HepG2 (cell line): ENCODE results near the gene FRMD3. TPM values are rescaled to one million over a fixed set of nuclear protein-coding genes. Genes with fewer than 3 reads are reported as not detected.

Source experiments
- ATAC-seq: fragments of 200-7000 bp; cut with Tn5 transposase; 3 replicates; pipeline ENCODE4 v1.9.1; 2020; ENCODE audit warnings: mild to moderate bottlenecking, moderate library complexity
- BruUV-seq: library from RNA; stranded (reverse); fragments of 400-500 nt; replicated peaks from 2 replicates; lab custom pipeline; 2021; lab: Mats Ljungman, UMichigan
- CTCF ChIA-PET: fragments of 300-600 bp; formaldehyde crosslinking; extraction: SDS; loops from one replicate; lab custom pipeline; 2021; ENCODE audit warnings: low total read pairs, inconsistent platforms, low intra/inter-chr PET ratio; lab: Yijun Ruan, JAX
- POLR2A ChIA-PET: fragments of 350-600 bp; sonication (Branson Sonifier 250); formaldehyde crosslinking; loops from one replicate; lab custom pipeline; 2020; ENCODE audit warnings: antibody characterized with exemption, inconsistent platforms; lab: Yijun Ruan, JAX
- DNase-seq: peaks from one replicate; pipeline ENCODE4 v3.0.0-alpha.2; 2015; ENCODE audit warnings: low spot score
- FAIRE-seq: peaks from 3 replicates; lab custom pipeline; 2011; peaks lifted over from hg19 to GRCh38; lab: Jason Lieb, UNC
- H2AFZ ChIP-seq: one replicate; pipeline ENCODE4 v1.6.1; 2011; ENCODE audit warnings: low read length, inconsistent platforms
- H3K27ac ChIP-seq: fragments of 300-600 bp; 3 replicates; pipeline ENCODE4 v1.8.0; 2011; ENCODE audit warnings: mixed run types, mild to moderate bottlenecking, mixed read lengths, low read length, inconsistent platforms; ENCODE audit not compliant: insufficient read depth; ENCODE audit errors: extremely low read length
- H3K27me3 ChIP-seq, 2 experiments: fragments of 200-600 bp in 1 of 2; 2 replicates in 1 of 2; 3 replicates in 1 of 2; pipeline versions ENCODE4 v1.6.0 to v1.8.0; 2011; ENCODE audit warnings: low read length in 2 of 2, mild to moderate bottlenecking in 2 of 2, moderate library complexity in 2 of 2, inconsistent platforms in 1 of 2; ENCODE audit not compliant: insufficient read depth in 2 of 2, control insufficient read depth in 1 of 2
- H3K36me3 ChIP-seq, 2 experiments: fragments of 200-600 bp in 1 of 2; replicated peaks in 1 of 2; 2 replicates in 1 of 2; 3 replicates in 1 of 2; pipeline versions ENCODE4 v1.5.1 to v1.8.0; 2011; ENCODE audit warnings: low read length in 2 of 2, inconsistent platforms in 1 of 2; ENCODE audit not compliant: insufficient read depth in 2 of 2, control insufficient read depth in 1 of 2
- H3K4me1 ChIP-seq: 2 replicates; pipeline ENCODE4 v1.5.1; 2012; ENCODE audit warnings: low read length, inconsistent platforms; ENCODE audit not compliant: insufficient read depth
- H3K4me2 ChIP-seq: 2 replicates; pipeline ENCODE4 v1.6.0; 2011; ENCODE audit warnings: low read depth, low read length, inconsistent platforms
- H3K4me3 ChIP-seq, 3 experiments: fragments of 200-600 bp in 1 of 3; sonication (generic), shearing (Covaris generic) in 1 of 3; replicated peaks in 1 of 3; 2 replicates each; pipeline ENCODE4 v1.5.1; 2011 to 2016; ENCODE audit warnings: low read length in 3 of 3, inconsistent platforms in 2 of 3, low read depth in 2 of 3, mild to moderate bottlenecking in 2 of 3, control low read depth in 1 of 3, mixed read lengths in 1 of 3; ENCODE audit not compliant: insufficient read depth in 1 of 3
- H3K79me2 ChIP-seq: one replicate; pipeline ENCODE4 v1.6.1; 2011; ENCODE audit warnings: low read length, inconsistent platforms; ENCODE audit not compliant: insufficient read depth
- H3K9ac ChIP-seq: 2 replicates; pipeline ENCODE4 v1.6.0; 2011; ENCODE audit warnings: mild to moderate bottlenecking, low read depth, low read length, inconsistent platforms; ENCODE audit not compliant: insufficient read depth
- H3K9me3 ChIP-seq: 2 replicates; pipeline ENCODE4 v1.5.1; 2012; ENCODE audit warnings: mild to moderate bottlenecking, low read length
- H4K20me1 ChIP-seq: 2 replicates; pipeline ENCODE4 v1.6.0; 2011; ENCODE audit warnings: inconsistent platforms, mild to moderate bottlenecking, low read length, moderate library complexity; ENCODE audit not compliant: insufficient read depth
- CHD2 ChIP-seq: IDR thresholded peaks from 2 replicates; pipeline ENCODE4 v1.6.1; 2011; ENCODE audit warnings: low read depth, low read length, improper control_type of control experiment
- DNMT1 ChIP-seq: sonication (generic); formaldehyde crosslinking; IDR thresholded peaks from 2 replicates; pipeline ENCODE4 v1.5.1; 2020; ENCODE audit warnings: mild to moderate bottlenecking, missing genetic modification reagents
- NAIF1 ChIP-seq: sonication (generic); formaldehyde crosslinking; IDR thresholded peaks from 2 replicates; pipeline ENCODE4 v1.5.0; 2020; ENCODE audit warnings: mild to moderate bottlenecking, missing genetic modification reagents, borderline replicate concordance
- NFE2 ChIP-seq: sonication (generic); formaldehyde crosslinking; IDR thresholded peaks from 2 replicates; pipeline ENCODE4 v1.4.0; 2020; ENCODE audit warnings: missing genetic modification reagents
- POGZ ChIP-seq: sonication (generic); formaldehyde crosslinking; IDR thresholded peaks from 2 replicates; pipeline ENCODE4 v1.4.0; 2020; ENCODE audit warnings: mild to moderate bottlenecking, missing genetic modification reagents
- RFX1 ChIP-seq: fragments of 450-650 bp; IDR thresholded peaks from 2 replicates; pipeline ENCODE4 v1.6.1; 2017
- SRSF1 ChIP-seq: fragments of 200-400 bp; formaldehyde crosslinking; optimal IDR thresholded peaks from 2 replicates; pipeline ENCODE3; 2017; ENCODE audit warnings: mild to moderate bottlenecking, low read depth, low read length, moderate library complexity
- ZFX ChIP-seq: sonication (generic); formaldehyde crosslinking; IDR thresholded peaks from 2 replicates; pipeline ENCODE4 v1.4.0; 2020; ENCODE audit warnings: mild to moderate bottlenecking, low read depth, missing genetic modification reagents, moderate library complexity
- ZFYVE20 ChIP-seq: sonication (generic); formaldehyde crosslinking; IDR thresholded peaks from 2 replicates; pipeline ENCODE4 v1.8.0; 2023; ENCODE audit warnings: low read depth, mild to moderate bottlenecking, moderate library complexity, missing genetic modification reagents, borderline replicate concordance
- ZKSCAN5 ChIP-seq: sonication (generic); formaldehyde crosslinking; IDR thresholded peaks from 2 replicates; pipeline ENCODE4 v1.5.1; 2020; ENCODE audit warnings: mild to moderate bottlenecking, missing genetic modification reagents
- ZNF235 ChIP-seq: sonication (generic); formaldehyde crosslinking; IDR thresholded peaks from 2 replicates; pipeline ENCODE4 v1.8.1; 2023; ENCODE audit warnings: mild to moderate bottlenecking, missing genetic modification reagents, borderline replicate concordance
- ZNF30 ChIP-seq: sonication (generic); formaldehyde crosslinking; IDR thresholded peaks from 2 replicates; pipeline ENCODE4 v1.5.0; 2020; ENCODE audit warnings: mild to moderate bottlenecking, missing genetic modification reagents
- ZNF772 ChIP-seq: sonication (generic); formaldehyde crosslinking; IDR thresholded peaks from 2 replicates; pipeline ENCODE4 v1.5.0; 2020; ENCODE audit warnings: mild to moderate bottlenecking, missing genetic modification reagents
- ZSCAN21 ChIP-seq: sonication (generic); formaldehyde crosslinking; IDR thresholded peaks from 2 replicates; pipeline ENCODE4 v1.8.0; 2022; ENCODE audit warnings: mild to moderate bottlenecking, missing genetic modification reagents, moderate library complexity, borderline replicate concordance
- WGBS: methylation state at CpG from one replicate; pipeline ENCODE4 v1.1.6; 2017; ENCODE audit warnings: low lambda C conversion rate; 5-methylcytosine and 5-hydroxymethylcytosine counted together
- in situ Hi-C: cut with HindIII; loops from 2 replicates; pipeline ENCODE4 v1.10.0; 2017; ENCODE audit warnings: low pct_unique_long_range_greater_than_20kb; ENCODE audit not compliant: extremely low pct_ligation_motif_present
- intact Hi-C: fragments of 100-400 bp; cut with micrococcal nuclease; formaldehyde crosslinking; loops from one replicate; pipeline ENCODE4 v1.10.0; 2022; ENCODE audit not compliant: unreplicated experiment
- polyA plus RNA-seq, 8 experiments: library from polyadenylated mRNA; depleted of rRNA in 3 of 8; stranded (reverse) in 7 of 8; unstranded in 1 of 8; fragments of >200 nt; fragmentation: Illumina TruSeq in 4 of 8; extraction: Trizol in 4 of 8; gene quantifications; 2 replicates each; pipeline versions ENCODE4 v1.2.1 to v1.2.3, GENCODE V29; 2011 to 2016; ENCODE audit warnings: low read depth in 4 of 8, missing spikeins in 1 of 8, mixed read lengths in 1 of 8; ENCODE audit not compliant: insufficient read depth in 1 of 8
- total RNA-seq, 5 experiments: library from RNA; depleted of rRNA; stranded (reverse); fragments of >200 nt; fragmentation: Illumina TruSeq; extraction: Trizol; gene quantifications; 2 replicates each; pipeline ENCODE4 v1.2.3, GENCODE V29; 2016; ENCODE audit warnings: low read depth in 1 of 5
- TF ChIP-seq, protein P1 (sequence below): sonication (generic); formaldehyde crosslinking; IDR thresholded peaks from 2 replicates; pipeline ENCODE4 v1.4.0; 2020; ENCODE audit warnings: mild to moderate bottlenecking, missing genetic modification reagents
- TF ChIP-seq, protein P2 (sequence below): conservative IDR thresholded peaks from 2 replicates; pipeline ENCODE4 v1.6.1; 2018; ENCODE audit warnings: missing genetic modification reagents
- TF ChIP-seq, protein P3 (sequence below): sonication (generic); formaldehyde crosslinking; IDR thresholded peaks from 2 replicates; pipeline ENCODE4 v1.5.1; 2020; ENCODE audit warnings: mild to moderate bottlenecking, missing genetic modification reagents, borderline replicate concordance
- TF ChIP-seq, protein P4 (sequence below): sonication (generic); formaldehyde crosslinking; IDR thresholded peaks from 2 replicates; pipeline ENCODE4 v1.5.0; 2020; ENCODE audit warnings: mild to moderate bottlenecking, missing genetic modification reagents, moderate library complexity

Gene FRMD3
- total and polyA plus RNA-seq, 2 of the 13 experiments (the other 11 are each of a cell fraction or from before 2014, with no cell fraction given) = 3.2 to 7.7 TPM

DNA sequence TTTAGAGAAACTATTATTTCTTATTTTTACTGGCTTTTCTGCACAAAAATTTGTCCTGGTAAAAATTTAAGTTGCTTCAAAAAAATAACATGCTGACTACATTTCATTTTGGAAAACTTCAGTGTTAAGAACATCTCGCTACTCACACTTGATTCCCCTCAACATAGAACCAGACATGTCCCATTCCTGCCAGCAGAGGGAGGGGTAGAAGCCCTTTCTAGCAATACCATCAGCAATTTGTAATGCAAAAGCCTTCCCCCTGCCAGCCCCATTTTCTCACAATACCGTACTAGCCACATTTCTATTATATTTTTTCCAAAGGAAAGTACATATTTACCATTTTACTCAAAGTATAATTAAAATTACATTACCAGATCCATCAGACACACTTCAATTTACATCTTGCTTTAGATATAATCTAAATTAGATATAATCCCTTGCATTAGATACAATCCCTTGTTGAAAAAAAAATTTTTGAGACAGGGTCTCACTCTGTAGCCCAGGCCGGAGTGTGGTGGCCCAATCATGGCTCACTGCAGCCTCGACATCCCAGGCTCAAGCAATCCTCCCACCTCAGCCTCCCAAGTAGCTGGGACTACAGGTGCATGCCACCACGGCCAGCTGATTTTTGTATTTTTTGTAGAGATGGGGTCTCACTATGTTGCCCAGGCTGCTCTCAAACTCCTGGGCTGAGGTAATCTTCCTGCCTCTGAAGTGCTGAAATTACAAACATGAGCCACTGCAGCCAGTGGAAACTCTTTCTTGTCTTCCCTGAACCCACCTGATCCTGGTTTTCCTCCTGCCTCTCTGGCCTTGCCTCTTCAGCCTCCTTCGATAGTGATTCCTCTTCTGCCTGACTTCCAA lies 45.2 kb upstream of the FRMD3 start:
- no peak overlapping the region for H3K27ac ChIP-seq
- no peaks in the 10 kb centered on the region for H3K4me1 ChIP-seq
- no peaks in the 10 kb centered on the region for H3K36me3 ChIP-seq
- intact Hi-C loops = loop anchor here (1.0 to 2.0 kb wide), 3 partner anchors 37 to 249 kb away; no protein-coding TSS in a partner anchor
- ATAC-seq = peak; percentile 90
- no peak overlapping the region for H2AFZ ChIP-seq
- no peaks in the 10 kb centered on the region for H3K27me3 ChIP-seq
- H3K79me2 ChIP-seq = no peaks in the 10 kb centered on the region
- no peak overlapping the region for H3K4me3 ChIP-seq
- 51% methylated on average over 6 of the region's 6 CpGs for WGBS
- FAIRE-seq = peak; percentile 91
- no peak overlapping the region for H3K4me2 ChIP-seq
- H3K9me3 ChIP-seq = no peaks in the 10 kb centered on the region
- no peaks in the 10 kb centered on the region for H4K20me1 ChIP-seq
- H3K9ac ChIP-seq = no peak overlapping the region
- peak; percentile 47 for DNase-seq
- ChIA-PET POLR2A (no interaction called here), CTCF (interaction anchor here (1.1 to 1.9 kb wide), 3 partner anchors 14 to 250 kb away, joined by 3 to 9 read pairs (median 3); no protein-coding TSS in a partner anchor)
- in situ Hi-C loops = no loop called here
- no TSS peak for BruUV-seq
- no peak for TF ChIP-seq NFE2 (CRISPR knock-in tag)
- TF ChIP-seq POGZ (CRISPR knock-in tag) = no peak
- TF ChIP-seq NAIF1 (CRISPR knock-in tag) = no peak
- TF ChIP-seq, protein P1, sequence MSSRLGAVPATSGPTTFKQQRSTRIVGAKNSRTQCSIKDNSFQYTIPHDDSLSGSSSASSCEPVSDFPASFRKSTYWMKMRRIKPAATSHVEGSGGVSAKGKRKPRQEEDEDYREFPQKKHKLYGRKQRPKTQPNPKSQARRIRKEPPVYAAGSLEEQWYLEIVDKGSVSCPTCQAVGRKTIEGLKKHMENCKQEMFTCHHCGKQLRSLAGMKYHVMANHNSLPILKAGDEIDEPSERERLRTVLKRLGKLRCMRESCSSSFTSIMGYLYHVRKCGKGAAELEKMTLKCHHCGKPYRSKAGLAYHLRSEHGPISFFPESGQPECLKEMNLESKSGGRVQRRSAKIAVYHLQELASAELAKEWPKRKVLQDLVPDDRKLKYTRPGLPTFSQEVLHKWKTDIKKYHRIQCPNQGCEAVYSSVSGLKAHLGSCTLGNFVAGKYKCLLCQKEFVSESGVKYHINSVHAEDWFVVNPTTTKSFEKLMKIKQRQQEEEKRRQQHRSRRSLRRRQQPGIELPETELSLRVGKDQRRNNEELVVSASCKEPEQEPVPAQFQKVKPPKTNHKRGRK (CRISPR knock-in tag) = no peak
- TF ChIP-seq ZNF235 (CRISPR knock-in tag) = no peak
- TF ChIP-seq ZFYVE20 (CRISPR knock-in tag) = no peak
- no peak for TF ChIP-seq ZKSCAN5 (CRISPR knock-in tag)
- no peak for TF ChIP-seq SRSF1
- TF ChIP-seq ZNF30 (CRISPR knock-in tag) = no peak
- no peak for TF ChIP-seq ZFX (CRISPR knock-in tag)
- TF ChIP-seq, protein P2, sequence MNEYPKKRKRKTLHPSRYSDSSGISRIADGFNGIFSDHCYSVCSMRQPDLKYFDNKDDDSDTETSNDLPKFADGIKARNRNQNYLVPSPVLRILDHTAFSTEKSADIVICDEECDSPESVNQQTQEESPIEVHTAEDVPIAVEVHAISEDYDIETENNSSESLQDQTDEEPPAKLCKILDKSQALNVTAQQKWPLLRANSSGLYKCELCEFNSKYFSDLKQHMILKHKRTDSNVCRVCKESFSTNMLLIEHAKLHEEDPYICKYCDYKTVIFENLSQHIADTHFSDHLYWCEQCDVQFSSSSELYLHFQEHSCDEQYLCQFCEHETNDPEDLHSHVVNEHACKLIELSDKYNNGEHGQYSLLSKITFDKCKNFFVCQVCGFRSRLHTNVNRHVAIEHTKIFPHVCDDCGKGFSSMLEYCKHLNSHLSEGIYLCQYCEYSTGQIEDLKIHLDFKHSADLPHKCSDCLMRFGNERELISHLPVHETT (CRISPR knock-in tag) = no peak
- TF ChIP-seq RFX1 = no peak
- TF ChIP-seq, protein P3, sequence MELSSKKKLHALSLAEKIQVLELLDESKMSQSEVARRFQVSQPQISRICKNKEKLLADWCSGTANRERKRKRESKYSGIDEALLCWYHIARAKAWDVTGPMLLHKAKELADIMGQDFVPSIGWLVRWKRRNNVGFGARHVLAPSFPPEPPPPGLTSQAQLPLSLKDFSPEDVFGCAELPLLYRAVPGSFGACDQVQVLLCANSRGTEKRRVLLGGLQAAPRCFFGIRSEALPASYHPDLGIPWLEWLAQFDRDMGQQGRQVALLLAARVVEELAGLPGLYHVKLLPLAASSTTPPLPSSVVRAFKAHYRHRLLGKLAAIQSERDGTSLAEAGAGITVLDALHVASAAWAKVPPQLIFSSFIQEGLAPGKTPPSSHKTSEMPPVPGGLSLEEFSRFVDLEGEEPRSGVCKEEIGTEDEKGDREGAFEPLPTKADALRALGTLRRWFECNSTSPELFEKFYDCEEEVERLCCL (CRISPR knock-in tag) = no peak
- no peak for TF ChIP-seq CHD2
- TF ChIP-seq, protein P4, sequence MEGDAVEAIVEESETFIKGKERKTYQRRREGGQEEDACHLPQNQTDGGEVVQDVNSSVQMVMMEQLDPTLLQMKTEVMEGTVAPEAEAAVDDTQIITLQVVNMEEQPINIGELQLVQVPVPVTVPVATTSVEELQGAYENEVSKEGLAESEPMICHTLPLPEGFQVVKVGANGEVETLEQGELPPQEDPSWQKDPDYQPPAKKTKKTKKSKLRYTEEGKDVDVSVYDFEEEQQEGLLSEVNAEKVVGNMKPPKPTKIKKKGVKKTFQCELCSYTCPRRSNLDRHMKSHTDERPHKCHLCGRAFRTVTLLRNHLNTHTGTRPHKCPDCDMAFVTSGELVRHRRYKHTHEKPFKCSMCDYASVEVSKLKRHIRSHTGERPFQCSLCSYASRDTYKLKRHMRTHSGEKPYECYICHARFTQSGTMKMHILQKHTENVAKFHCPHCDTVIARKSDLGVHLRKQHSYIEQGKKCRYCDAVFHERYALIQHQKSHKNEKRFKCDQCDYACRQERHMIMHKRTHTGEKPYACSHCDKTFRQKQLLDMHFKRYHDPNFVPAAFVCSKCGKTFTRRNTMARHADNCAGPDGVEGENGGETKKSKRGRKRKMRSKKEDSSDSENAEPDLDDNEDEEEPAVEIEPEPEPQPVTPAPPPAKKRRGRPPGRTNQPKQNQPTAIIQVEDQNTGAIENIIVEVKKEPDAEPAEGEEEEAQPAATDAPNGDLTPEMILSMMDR (CRISPR knock-in tag) = peak; percentile 74
- no peak for TF ChIP-seq DNMT1 (CRISPR knock-in tag)
- no peak for TF ChIP-seq ZNF772 (CRISPR knock-in tag)
- no peak for TF ChIP-seq ZSCAN21 (CRISPR knock-in tag)
